ENCODE results near the gene APPL2. TPM values are rescaled to one million over a fixed set of nuclear protein-coding genes. Genes with fewer than 3 reads are reported as not detected.

Gene APPL2
- total and polyA plus RNA-seq, 2 of the 13 experiments (the other 11 are each of a cell fraction or from before 2014, with no cell fraction given), result 9.9 to 11.1 TPM

GRCh38 chr12:105274571-105274970, 38.6 kb upstream of the APPL2 start:
- H3K4me2 ChIP-seq (ENCODE audit: low read depth, low read length), result no peak overlapping the region
- DNase-seq (ENCODE audit: low spot score) (no peak), FAIRE-seq (no peak), ATAC-seq (no peak)
- H2AFZ ChIP-seq (ENCODE audit: low read length), result no peak overlapping the region
- peaks cover 14% of the 10 kb centered on the region for H3K4me1 ChIP-seq (ENCODE audit: insufficient read depth, low read length)
- no peaks in the 10 kb centered on the region for H3K79me2 ChIP-seq (ENCODE audit: insufficient read depth, low read length)
- no peaks in the 10 kb centered on the region for H3K27me3 ChIP-seq (ENCODE audit: control insufficient read depth in 1 of 2, insufficient read depth in 2 of 2, low read length in 2 of 2)
- H3K9ac ChIP-seq (ENCODE audit: insufficient read depth, low read depth, low read length), result no peak overlapping the region
- in situ Hi-C loops (cut with HindIII; ENCODE audit: extremely low pct_ligation_motif_present, low pct_unique_long_range_greater_than_20kb) (no loop called here), intact Hi-C loops (cut with micrococcal nuclease; ENCODE audit: unreplicated experiment) (no loop called here)
- H3K27ac ChIP-seq (ENCODE audit: extremely low read length, insufficient read depth, low read length), result no peak overlapping the region
- no peaks in the 10 kb centered on the region for H3K36me3 ChIP-seq (replicated peaks in 1 of 2; ENCODE audit: control insufficient read depth in 1 of 2, insufficient read depth in 2 of 2, low read length in 2 of 2)
- no TSS peak for BruUV-seq (replicated peaks)
- 55% methylated on average over 5 of the region's 5 CpGs for WGBS (ENCODE audit: low lambda C conversion rate)
- H3K9me3 ChIP-seq (ENCODE audit: low read length), result no peaks in the 10 kb centered on the region
- ChIA-PET CTCF (ENCODE audit: low intra/inter-chr PET ratio, low total read pairs) (no interaction called here), POLR2A (no interaction called here)
- no peak for TF ChIP-seq ZNF292 (CRISPR knock-in tag; IDR thresholded peaks at IDR 0.05; ENCODE audit: borderline replicate concordance, low read depth)
- no peak for TF ChIP-seq TEAD2 (CRISPR knock-in tag; IDR thresholded peaks at IDR 0.05)
- TF ChIP-seq THRA (CRISPR knock-in tag; IDR thresholded peaks at IDR 0.05; ENCODE audit: borderline replicate concordance), result no peak
- no peak for TF ChIP-seq FIP1L1 (IDR thresholded peaks at IDR 0.05; ENCODE audit: borderline replicate concordance, insufficient read depth, low read depth, low read length)
- TF ChIP-seq ZNF543 (CRISPR knock-in tag; IDR thresholded peaks at IDR 0.05), result no peak
- TF ChIP-seq ZNF703 (CRISPR knock-in tag; IDR thresholded peaks at IDR 0.05; ENCODE audit: borderline replicate concordance), result no peak
- TF ChIP-seq ZNF12 (CRISPR knock-in tag; IDR thresholded peaks at IDR 0.05), result no peak
- TF ChIP-seq, protein P1, sequence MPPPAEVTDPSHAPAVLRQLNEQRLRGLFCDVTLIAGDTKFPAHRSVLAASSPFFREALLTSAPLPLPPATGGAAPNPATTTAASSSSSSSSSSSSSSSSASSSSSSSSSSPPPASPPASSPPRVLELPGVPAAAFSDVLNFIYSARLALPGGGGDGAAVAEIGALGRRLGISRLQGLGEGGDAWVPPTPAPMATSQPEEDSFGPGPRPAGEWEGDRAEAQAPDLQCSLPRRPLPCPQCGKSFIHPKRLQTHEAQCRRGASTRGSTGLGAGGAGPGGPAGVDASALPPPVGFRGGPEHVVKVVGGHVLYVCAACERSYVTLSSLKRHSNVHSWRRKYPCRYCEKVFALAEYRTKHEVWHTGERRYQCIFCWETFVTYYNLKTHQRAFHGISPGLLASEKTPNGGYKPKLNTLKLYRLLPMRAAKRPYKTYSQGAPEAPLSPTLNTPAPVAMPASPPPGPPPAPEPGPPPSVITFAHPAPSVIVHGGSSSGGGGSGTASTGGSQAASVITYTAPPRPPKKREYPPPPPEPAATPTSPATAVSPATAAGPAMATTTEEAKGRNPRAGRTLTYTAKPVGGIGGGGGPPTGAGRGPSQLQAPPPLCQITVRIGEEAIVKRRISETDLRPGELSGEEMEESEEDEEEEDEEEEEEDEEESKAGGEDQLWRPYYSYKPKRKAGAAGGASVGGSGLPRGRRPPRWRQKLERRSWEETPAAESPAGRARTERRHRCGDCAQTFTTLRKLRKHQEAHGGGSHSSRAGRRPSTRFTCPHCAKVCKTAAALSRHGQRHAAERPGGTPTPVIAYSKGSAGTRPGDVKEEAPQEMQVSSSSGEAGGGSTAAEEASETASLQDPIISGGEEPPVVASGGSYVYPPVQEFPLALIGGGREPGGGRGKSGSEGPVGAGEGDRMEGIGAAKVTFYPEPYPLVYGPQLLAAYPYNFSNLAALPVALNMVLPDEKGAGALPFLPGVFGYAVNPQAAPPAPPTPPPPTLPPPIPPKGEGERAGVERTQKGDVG (CRISPR knock-in tag; IDR thresholded peaks at IDR 0.05; ENCODE audit: borderline replicate concordance), result no peak
- TF ChIP-seq ZNF740 (CRISPR knock-in tag; IDR thresholded peaks at IDR 0.05), result no peak
- no peak for TF ChIP-seq ZNF350 (CRISPR knock-in tag; IDR thresholded peaks at IDR 0.05; ENCODE audit: borderline replicate concordance, low read depth)
- no peak for TF ChIP-seq ZNF615 (CRISPR knock-in tag; IDR thresholded peaks at IDR 0.05; ENCODE audit: borderline replicate concordance)
- TF ChIP-seq YEATS4 (CRISPR knock-in tag; IDR thresholded peaks at IDR 0.05; ENCODE audit: borderline replicate concordance), result no peak
- no peak for TF ChIP-seq GABPB1 (CRISPR knock-in tag; IDR thresholded peaks at IDR 0.05)
- no peak for TF ChIP-seq DMTF1 (CRISPR knock-in tag; IDR thresholded peaks at IDR 0.05)
- TF ChIP-seq ZNF337 (CRISPR knock-in tag; IDR thresholded peaks at IDR 0.05; ENCODE audit: borderline replicate concordance, low read depth), result no peak
- TF ChIP-seq SPEN (CRISPR knock-in tag; IDR thresholded peaks at IDR 0.05; ENCODE audit: low read depth), result no peak
- no peak overlapping the region for H3K4me3 ChIP-seq (replicated peaks in 1 of 3; ENCODE audit: insufficient read depth in 1 of 3, low read depth in 2 of 3, low read length in 3 of 3)
- no peaks in the 10 kb centered on the region for H4K20me1 ChIP-seq (ENCODE audit: insufficient read depth, low read length)
